A549 (cell line): ENCODE results near the gene CELF6. TPM values are rescaled to one million over a fixed set of nuclear protein-coding genes. Genes with fewer than 3 reads are reported as not detected.

Source experiments
- ATAC-seq, 2 experiments: fragments of 200-7000 bp in 1 of 2; fragments of >200 bp in 1 of 2; cut with Nextera tagmentation in 1 of 2; cut with Tn5 transposase in 1 of 2; 3 replicates each; pipeline versions ENCODE4 v1.8.0 to v1.9.1; 2018 to 2020; ENCODE audit warnings: mild to moderate bottlenecking in 1 of 2, moderate library complexity in 1 of 2
- CTCF ChIA-PET: fragments of 300-600 bp; sonication (Branson Sonifier 250); formaldehyde crosslinking; extraction: SDS; loops from one replicate; lab custom pipeline; 2021; ENCODE audit warnings: antibody characterized with exemption, inconsistent platforms; lab: Yijun Ruan, JAX
- POLR2A ChIA-PET: fragments of 350-600 bp; formaldehyde crosslinking; extraction: SDS; loops from one replicate; lab custom pipeline; 2021; ENCODE audit warnings: antibody characterized with exemption, inconsistent platforms; lab: Yijun Ruan, JAX
- DNase-seq, 2 experiments: peaks; one replicate each; pipeline versions ENCODE4 v3.0.0 to v3.0.0-alpha.2; 2011 to 2016; ENCODE audit warnings: low read depth in 1 of 2, low spot score in 1 of 2
- FAIRE-seq: peaks from 2 replicates; lab custom pipeline; 2011; peaks lifted over from hg19 to GRCh38; lab: Jason Lieb, UNC
- H3K27ac ChIP-seq, 2 experiments: fragments of >200 bp; sonication (Bioruptor Twin); formaldehyde crosslinking; 3 replicates each; pipeline ENCODE4 v1.5.1; 2016 to 2017
- H3K4me1 ChIP-seq: fragments of >200 bp; sonication (Bioruptor Twin); formaldehyde crosslinking; 3 replicates; pipeline ENCODE4 v1.6.1; 2016
- H3K4me2 ChIP-seq: fragments of >200 bp; sonication (Bioruptor Twin); formaldehyde crosslinking; 3 replicates; pipeline ENCODE4 v1.6.1; 2016
- H3K4me3 ChIP-seq: fragments of >200 bp; sonication (Bioruptor Twin); formaldehyde crosslinking; 3 replicates; pipeline ENCODE4 v1.5.1; 2016
- H3K9me3 ChIP-seq: fragments of >200 bp; sonication (Bioruptor Twin); formaldehyde crosslinking; 3 replicates; pipeline ENCODE4 v1.6.1; 2016
- ATOH8 ChIP-seq: fragments of 250-450 bp; sonication (Bioruptor Pico); IDR thresholded peaks from 2 replicates; pipeline ENCODE4 v1.5.0; 2020; ENCODE audit warnings: low read depth, mild to moderate bottlenecking, moderate library complexity
- BCL3 ChIP-seq: fragments of >200 bp; sonication (Bioruptor Twin); formaldehyde crosslinking; IDR thresholded peaks from 3 replicates; pipeline ENCODE4 v1.6.1; 2016
- BHLHE40 ChIP-seq: IDR thresholded peaks from 2 replicates; pipeline ENCODE4 v1.6.1; 2012; ENCODE audit warnings: low read depth, low read length, inconsistent platforms
- CBX2 ChIP-seq: fragments of 200-600 bp; sonication (generic); IDR thresholded peaks from 2 replicates; pipeline ENCODE4 v1.6.1; 2016; ENCODE audit warnings: low read depth, mild to moderate bottlenecking, borderline replicate concordance
- CBX8 ChIP-seq: fragments of 200-600 bp; sonication (generic); IDR thresholded peaks from 2 replicates; pipeline ENCODE4 v1.6.1; 2016
- CEBPB ChIP-seq, 2 experiments: fragments of >200 bp in 1 of 2; sonication (Bioruptor Twin) in 1 of 2; formaldehyde crosslinking in 1 of 2; IDR thresholded peaks; 2 replicates each; pipeline ENCODE4 v1.6.1; 2012 to 2016
- CHD2 ChIP-seq: fragments of 150-350 bp; IDR thresholded peaks from 2 replicates; pipeline ENCODE4 v1.6.1; 2014; ENCODE audit warnings: low read length; ENCODE audit not compliant: partially characterized antibody
- E2F6 ChIP-seq: IDR thresholded peaks from 2 replicates; pipeline ENCODE4 v1.6.1; 2012; ENCODE audit warnings: low read depth, borderline replicate concordance
- EHMT2 ChIP-seq: fragments of 200-600 bp; sonication (generic); IDR thresholded peaks from 2 replicates; pipeline ENCODE4 v1.6.1; 2016; ENCODE audit warnings: antibody characterized with exemption, low read depth, mild to moderate bottlenecking, moderate library complexity
- EP300 ChIP-seq, 2 experiments: fragments of >200 bp; sonication (Bioruptor Twin); formaldehyde crosslinking; IDR thresholded peaks; 2 replicates in 1 of 2; 3 replicates in 1 of 2; pipeline ENCODE4 v1.6.1; 2016 to 2017
- FOSB ChIP-seq: fragments of 250-450 bp; sonication (Bioruptor Pico); IDR thresholded peaks from 2 replicates; pipeline ENCODE4 v1.5.0; 2020; ENCODE audit warnings: mild to moderate bottlenecking, moderate library complexity
- HDAC2 ChIP-seq: fragments of 200-600 bp; sonication (generic); IDR thresholded peaks from 2 replicates; pipeline ENCODE4 v1.6.1; 2016
- HEYL ChIP-seq: fragments of 250-450 bp; sonication (Bioruptor Pico); IDR thresholded peaks from 2 replicates; pipeline ENCODE4 v1.8.0; 2021; ENCODE audit warnings: mild to moderate bottlenecking, moderate library complexity
- HOXB13 ChIP-seq: fragments of 250-450 bp; sonication (Bioruptor Pico); IDR thresholded peaks from 2 replicates; pipeline ENCODE4 v1.5.0; 2020; ENCODE audit warnings: low read depth, mild to moderate bottlenecking, moderate library complexity
- HOXB5 ChIP-seq: fragments of 250-450 bp; sonication (Bioruptor Pico); IDR thresholded peaks from 2 replicates; pipeline ENCODE4 v1.5.0; 2020; ENCODE audit warnings: mild to moderate bottlenecking, moderate library complexity
- JUNB ChIP-seq: fragments of >200 bp; sonication (Bioruptor Twin); formaldehyde crosslinking; IDR thresholded peaks from 2 replicates; pipeline ENCODE4 v1.6.1; 2016
- KDM5A ChIP-seq: fragments of 200-600 bp; sonication (generic); IDR thresholded peaks from 2 replicates; pipeline ENCODE4 v1.6.1; 2016; ENCODE audit warnings: antibody characterized with exemption, mild to moderate bottlenecking
- MAFK ChIP-seq: fragments of 450-650 bp; IDR thresholded peaks from 2 replicates; pipeline ENCODE4 v1.6.1; 2014; ENCODE audit not compliant: partially characterized antibody
- MAX ChIP-seq: IDR thresholded peaks from 2 replicates; pipeline ENCODE4 v1.6.1; 2012
- MAZ ChIP-seq: fragments of 150-350 bp; IDR thresholded peaks from 2 replicates; pipeline ENCODE4 v1.6.1; 2014; ENCODE audit warnings: antibody characterized with exemption, low read depth, low read length, borderline replicate concordance
- NPAS2 ChIP-seq: fragments of 250-450 bp; sonication (Bioruptor Pico); IDR thresholded peaks from 2 replicates; pipeline ENCODE4 v1.8.0; 2022; ENCODE audit warnings: mild to moderate bottlenecking, moderate library complexity, borderline replicate concordance
- NR3C1 ChIP-seq: fragments of >200 bp; sonication (Bioruptor Twin); formaldehyde crosslinking; IDR thresholded peaks from 3 replicates; pipeline ENCODE4 v1.6.1; 2017
- RAD21 ChIP-seq, 2 experiments: fragments of >200 bp in 1 of 2; sonication (Bioruptor Twin) in 1 of 2; formaldehyde crosslinking in 1 of 2; IDR thresholded peaks in 1 of 2; conservative IDR thresholded peaks in 1 of 2; 2 replicates in 1 of 2; 3 replicates in 1 of 2; pipeline ENCODE4 v1.6.1; 2012 to 2018; ENCODE audit warnings: inconsistent platforms in 1 of 2
- RARB ChIP-seq: fragments of 250-450 bp; sonication (Bioruptor Pico); IDR thresholded peaks from 2 replicates; pipeline ENCODE4 v1.8.0; 2021; ENCODE audit warnings: mild to moderate bottlenecking, moderate library complexity
- REST ChIP-seq: fragments of 200-600 bp; sonication (generic); IDR thresholded peaks from 2 replicates; pipeline ENCODE4 v1.6.1; 2016; ENCODE audit warnings: antibody characterized with exemption, mild to moderate bottlenecking, moderate library complexity
- RNF2 ChIP-seq: fragments of 200-600 bp; sonication (generic); IDR thresholded peaks from 2 replicates; pipeline ENCODE4 v1.6.1; 2016; ENCODE audit warnings: low read depth, mild to moderate bottlenecking, antibody characterized with exemption, moderate library complexity, borderline replicate concordance
- ZNF302 ChIP-seq: fragments of 250-450 bp; sonication (Bioruptor Pico); IDR thresholded peaks from 2 replicates; pipeline ENCODE4 v1.9.0; 2021; ENCODE audit warnings: inconsistent platforms, mild to moderate bottlenecking, moderate library complexity
- ZSCAN20 ChIP-seq: fragments of 250-450 bp; sonication (Bioruptor Pico); IDR thresholded peaks from 2 replicates; pipeline ENCODE4 v1.8.0; 2022; ENCODE audit warnings: mild to moderate bottlenecking, moderate library complexity
- WGBS: methylation state at CpG from one replicate; pipeline ENCODE4 v1.1.6; 2017; ENCODE audit errors: missing lambda C conversion rate; 5-methylcytosine and 5-hydroxymethylcytosine counted together
- polyA plus RNA-seq, 4 experiments: library from polyadenylated mRNA; depleted of rRNA in 3 of 4; stranded (reverse); fragments of >200 nt; fragmentation: RNase III in 1 of 4; extraction: RNeasy Plus Mini Kit Qiagen cat#74134 plus additional on column Dnase treatment in 1 of 4; gene quantifications; 2 replicates in 3 of 4; 3 replicates in 1 of 4; pipeline ENCODE4 v1.2.3, GENCODE V29; 2011 to 2017

CELF6 gene
- polyA plus RNA-seq, 2 of the 4 experiments (the other 2 are of a cell fraction): 0.16 TPM; not detected in 1

- TF ChIP-seq MAX (no peak), REST (no peak), ZNF302 (no peak)
These were observed 3.8 kb upstream of the CELF6 start (continued) for GRCh38 chr15:72323752-72324151.

GRCh38 chr15:72319360-72319984 is 485 bp downstream of the CELF6 start:
- H3K4me3 ChIP-seq: peak overlapping the region; percentile 64
- CTCF ChIA-PET: interaction anchor here (0.7 to 1.4 kb wide), 3 partner anchors 9 to 34 kb away, joined by 3 to 4 read pairs (median 3); no protein-coding TSS in a partner anchor
- peaks cover 11% of the 10 kb centered on the region; the same call in 2 of the 3 replicates for H3K9me3 ChIP-seq
- H3K4me1 ChIP-seq: no peaks in the 10 kb centered on the region
- WGBS: 30% methylated on average over 15 of the region's 48 CpGs
- H3K27ac ChIP-seq: peak overlapping the region in 1 of 2 experiments; percentile 68; a peak in 3 of 6 replicates
- POLR2A ChIA-PET: interaction anchor here (1.0 kb wide), 1 partner anchor 20 kb away, joined by 3 read pairs; no protein-coding TSS in a partner anchor
- peak overlapping the region; percentile 91 for H3K4me2 ChIP-seq
- peak; percentile 62 to 82 for DNase-seq
- FAIRE-seq: no peak
- ATAC-seq: peak; percentile 81 to 90
- TF ChIP-seq ATOH8 (peak; percentile 31; the same call in 1 of the 2 replicates), HOXB5 (CRISPR knock-in tag) (peak; percentile 72; the same call in 1 of the 2 replicates), BHLHE40 (no peak), FOSB (CRISPR knock-in tag) (no peak), CBX2 (no peak), BCL3 (no peak), EHMT2 (peak; percentile 75), HOXB13 (peak; percentile 79; the same call in 1 of the 2 replicates), MAFK (no peak), KDM5A (no peak), REST (peak; percentile 92), HDAC2 (no peak), CHD2 (no peak), CEBPB (IDR thresholded peaks at IDR 0.05) (no peak), NR3C1 (no peak), EP300 (IDR thresholded peaks at IDR 0.05) (no peak), CBX8 (no peak), E2F6 (peak; percentile 92), HEYL (CRISPR knock-in tag) (no peak), RNF2 (no peak), ZSCAN20 (peak; percentile 66; the same call in 1 of the 2 replicates), JUNB (no peak), NPAS2 (CRISPR knock-in tag) (no peak), RAD21 (conservative IDR thresholded peaks at IDR 0.05 in 1 of 2, IDR thresholded peaks at IDR 0.05 in 1 of 2) (no peak), MAZ (no peak), RARB (CRISPR knock-in tag) (no peak), ZNF302 (no peak)
